MM.1S (cell line): ENCODE results near the gene ENHO.

Experiments used
- CTCF ChIP-seq: fragments of 300-600 bp; sonication (generic); IDR thresholded peaks from 2 replicates; pipeline ENCODE4 v1.5.1; 2016; ENCODE audit warnings: antibody characterized with exemption, low read length, mixed read lengths
- EZH2 ChIP-seq: fragments of 300-600 bp; sonication (generic); optimal IDR thresholded peaks from 2 replicates; pipeline ENCODE3; 2017; ENCODE audit warnings: low read depth, mild to moderate bottlenecking, antibody characterized with exemption, low read length, mixed read lengths
- EZH2phosphoT487 ChIP-seq: fragments of 300-600 bp; sonication (generic); IDR thresholded peaks from 2 replicates; pipeline ENCODE4 v1.6.1; 2018; ENCODE audit warnings: antibody characterized with exemption, low read length

- TF ChIP-seq CTCF: no peak
- no peak for TF ChIP-seq EZH2
- TF ChIP-seq EZH2phosphoT487: no peak
Measured at GRCh38 chr9:34526026-34526425, 3.2 kb upstream of the ENHO start.
